HG02970 (cell line): ENCODE data around the gene HNRNPC.
"Not testable (repeated sequence)": the region's sequence is repeated elsewhere in the genome, so short reads cannot be mapped to it uniquely, and the experiment has no call there.

Source experiments
- ATAC-seq: cut with Tn5 transposase; IDR thresholded peaks from one replicate; pipeline ENCODE4 v1.9.1; 2021; ENCODE audit warnings: mild to moderate bottlenecking, moderate library complexity, moderate number of reproducible peaks; ENCODE audit not compliant: unreplicated experiment, low FRiP score

HNRNPC gene

DNA sequence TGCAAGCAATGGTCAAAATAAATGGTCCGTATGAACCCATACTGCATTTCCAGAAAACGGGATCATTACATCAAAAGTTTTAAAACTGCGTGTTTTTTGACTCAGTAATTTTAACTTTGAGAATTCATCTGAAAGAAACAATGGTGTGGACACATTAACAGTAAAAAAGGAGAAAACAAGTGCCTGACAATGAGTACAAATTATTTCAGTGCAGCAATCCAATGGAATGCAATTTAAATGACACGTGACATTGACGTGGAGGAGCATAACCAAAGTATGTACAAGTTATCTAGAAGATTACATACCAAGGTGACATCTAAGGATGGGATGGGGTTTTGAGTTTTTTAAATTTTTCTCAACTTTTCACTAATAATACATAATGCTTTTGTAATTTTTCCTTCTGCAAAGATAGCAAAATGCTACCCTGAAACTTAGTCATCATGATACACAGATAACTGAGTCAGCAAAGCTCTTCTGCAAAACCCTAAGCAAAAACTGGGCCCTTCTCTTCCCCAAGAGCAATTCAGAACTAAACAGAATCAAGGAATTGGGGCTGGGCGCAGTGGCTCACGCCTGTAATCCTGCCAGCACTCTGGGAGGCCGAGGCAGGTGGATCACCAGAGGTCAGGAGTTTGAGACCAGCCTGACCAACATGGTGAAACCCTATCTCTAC is 20.4 kb downstream of the HNRNPC start:
- ATAC-seq: no peak

DNA sequence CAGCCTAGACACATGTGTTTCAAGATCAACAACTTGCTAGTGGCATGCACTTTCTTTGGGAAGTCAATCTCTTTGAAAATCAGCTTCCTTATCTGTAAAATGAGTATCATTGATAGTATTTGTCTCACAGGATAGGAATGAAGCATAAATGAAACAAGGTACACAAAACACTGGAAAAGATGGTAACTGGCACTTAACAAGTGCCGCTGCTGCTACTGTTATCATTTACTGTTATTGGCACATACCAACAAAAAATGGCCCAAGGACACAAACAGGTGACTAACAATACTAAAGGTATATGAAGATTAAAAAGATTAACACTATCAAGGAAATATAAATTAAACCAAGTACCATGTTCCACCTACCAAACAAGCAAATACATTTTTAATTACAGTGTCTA is 20.9 kb downstream of the HNRNPC start:
- ATAC-seq: no peak

DNA sequence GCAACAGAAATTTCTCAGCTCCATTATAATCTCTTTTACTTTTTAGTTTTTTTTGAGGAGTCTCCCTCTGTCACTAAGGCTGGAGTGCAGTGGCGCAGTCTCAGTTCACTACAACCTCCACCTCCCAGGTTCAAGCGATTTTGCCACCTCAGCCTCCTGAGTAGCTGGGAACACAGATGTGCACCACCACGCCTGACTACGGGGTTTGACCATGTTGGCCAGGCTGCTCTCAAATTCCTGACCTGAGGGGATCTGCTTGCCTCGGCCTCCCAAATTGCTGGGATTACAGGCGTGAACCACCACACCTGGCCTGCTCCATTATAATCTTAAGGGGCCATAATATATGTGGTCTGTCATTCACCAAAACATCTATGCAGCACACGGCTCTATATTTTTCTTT is 23.4 kb downstream of the HNRNPC start:
- ATAC-seq: no peak

GRCh38 chr14:21244544-21244943 is 24.7 kb downstream of the HNRNPC start:
- no peak for ATAC-seq

- ATAC-seq: no peak
These were observed 27.9 kb downstream of the HNRNPC start for GRCh38 chr14:21241218-21241819.

DNA sequence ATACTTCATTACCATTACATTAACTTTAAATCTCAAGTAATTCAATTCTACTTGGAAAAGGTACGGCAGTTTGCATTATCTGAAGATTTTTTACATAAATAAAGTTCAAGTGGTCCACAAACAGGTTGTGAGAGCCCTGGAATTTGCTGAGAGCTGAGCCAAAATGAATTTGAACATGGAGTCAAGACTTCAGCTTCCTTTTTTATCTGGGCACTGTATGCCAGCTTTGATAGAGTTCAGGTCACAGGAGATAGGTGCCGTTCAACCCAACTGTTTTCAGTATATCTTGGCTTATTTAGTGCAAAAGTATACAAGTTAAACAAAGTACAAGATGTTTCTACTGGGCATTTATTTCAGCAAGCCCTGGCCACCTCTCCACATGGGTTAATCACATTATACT is 28.8 kb downstream of the HNRNPC start:
- no peak for ATAC-seq

DNA sequence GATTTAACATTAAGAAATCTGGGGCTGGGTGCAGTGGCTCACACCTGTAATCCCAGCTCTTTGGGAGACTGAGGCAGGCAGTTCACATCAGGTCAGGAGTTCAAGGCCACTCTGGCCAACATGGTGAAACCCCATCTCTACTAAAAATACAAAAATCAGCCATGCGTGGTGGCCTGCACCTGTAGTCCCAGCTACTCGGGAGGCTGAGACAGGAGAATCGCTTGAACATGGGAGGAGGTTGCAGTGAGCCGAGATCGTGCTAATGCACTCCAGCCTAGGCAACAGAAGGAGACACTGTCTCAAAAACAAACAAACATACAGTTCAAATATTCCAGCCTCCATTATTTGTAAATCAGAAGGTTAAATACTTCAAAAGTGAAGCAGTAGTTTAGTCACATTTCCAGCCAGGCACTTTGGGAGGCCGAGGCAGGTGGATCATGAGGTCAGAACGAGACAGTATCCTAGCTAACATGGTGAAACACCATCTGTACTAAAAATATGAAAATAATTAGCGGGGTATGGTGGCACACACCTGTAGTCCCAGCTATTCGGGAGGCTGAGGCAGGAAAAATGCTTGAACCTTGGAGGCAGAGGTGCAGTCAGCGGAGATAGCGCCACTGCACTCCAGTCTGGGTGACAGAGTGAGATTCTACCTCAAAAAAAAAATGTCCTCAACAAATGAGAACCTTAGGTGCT is 30.3 kb downstream of the HNRNPC start:
- ATAC-seq: no peak

- ATAC-seq: no peak
These were observed 32.1 kb downstream of the HNRNPC start for GRCh38 chr14:21236948-21237797.

GRCh38 chr14:21234112-21234511 is 35.1 kb downstream of the HNRNPC start:
- no peak for ATAC-seq

DNA sequence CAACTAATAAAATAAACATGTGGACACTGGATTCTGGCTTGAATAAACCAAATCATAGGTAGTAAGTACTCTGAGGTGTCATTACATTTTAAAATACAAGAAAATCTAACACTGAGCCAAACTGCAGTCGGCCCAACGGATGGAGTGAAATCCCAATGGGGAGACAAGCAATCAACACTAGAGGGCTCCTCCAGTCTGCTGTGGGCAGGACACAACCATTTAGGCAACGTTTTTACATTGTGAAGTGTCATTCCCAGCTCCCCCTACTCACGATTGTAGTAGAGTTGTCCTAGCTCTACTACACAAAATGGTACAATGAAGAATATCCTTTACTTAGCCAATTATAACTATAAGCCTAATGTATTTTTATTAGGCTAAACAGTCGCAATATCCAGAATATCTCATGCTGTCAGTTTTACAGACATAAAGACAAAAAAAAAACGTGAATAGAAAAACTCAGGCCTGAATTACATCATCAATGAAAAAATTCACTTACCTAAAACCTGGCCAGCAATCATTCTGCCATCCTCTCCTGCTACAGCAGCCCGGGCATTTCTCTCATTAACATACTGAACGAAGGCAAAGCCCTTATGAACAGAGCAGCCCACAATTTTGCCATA is 35.7 kb downstream of the HNRNPC start:
- ATAC-seq: no peak

DNA sequence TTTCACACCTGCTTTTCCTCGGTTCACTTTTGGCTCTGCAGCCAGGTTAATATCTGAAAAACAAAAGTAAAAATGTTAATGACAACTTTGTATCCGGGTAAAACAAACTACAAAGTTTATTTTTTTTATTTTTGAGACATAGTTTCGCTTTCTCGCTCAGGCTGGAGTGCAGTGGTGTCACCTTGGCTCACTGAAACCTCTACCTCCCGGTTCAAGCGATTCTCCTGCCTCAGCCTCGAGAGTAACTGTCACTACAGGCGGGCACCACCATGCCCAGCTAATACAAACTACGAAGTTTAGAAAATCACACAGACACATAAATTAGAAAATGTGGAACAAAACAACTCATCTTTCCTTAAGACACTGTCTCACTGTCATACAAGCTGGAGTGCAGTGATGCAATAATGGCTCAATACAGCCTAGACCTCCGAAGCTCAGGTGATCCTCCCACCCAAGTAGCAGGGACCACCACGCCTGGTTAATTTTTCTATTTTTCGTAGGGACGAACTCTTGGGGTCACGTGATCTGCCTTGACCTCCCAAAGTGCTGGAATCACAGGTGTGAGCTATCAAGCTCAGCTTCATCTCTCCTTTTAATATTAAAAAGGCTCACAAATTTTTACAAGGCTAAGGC is 38.1 kb downstream of the HNRNPC start:
- no peak for ATAC-seq

- ATAC-seq: no peak
These were observed 39.4 kb downstream of the HNRNPC start for GRCh38 chr14:21229821-21230220.

- no peak for ATAC-seq
These were observed 41.3 kb downstream of the HNRNPC start for GRCh38 chr14:21227981-21228380.

DNA sequence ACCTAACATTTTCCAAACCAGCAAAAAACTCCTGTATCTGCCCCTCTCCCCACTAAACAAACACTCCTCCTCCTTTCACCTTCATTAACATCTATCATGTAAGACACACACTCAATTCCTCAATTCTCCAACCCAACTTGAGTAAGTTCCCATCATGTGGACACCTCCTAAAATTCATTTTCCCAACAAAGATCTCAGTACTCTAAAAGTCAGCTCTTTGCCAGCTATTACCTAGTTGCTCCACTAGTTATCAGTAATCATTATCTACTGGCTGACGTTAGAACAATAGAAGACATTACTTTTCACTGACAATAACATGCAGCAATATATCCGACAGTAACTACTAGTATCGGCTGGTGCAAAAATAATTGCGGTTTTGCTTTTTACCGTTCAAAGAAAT is 42.1 kb downstream of the HNRNPC start:
- no peak for ATAC-seq

DNA sequence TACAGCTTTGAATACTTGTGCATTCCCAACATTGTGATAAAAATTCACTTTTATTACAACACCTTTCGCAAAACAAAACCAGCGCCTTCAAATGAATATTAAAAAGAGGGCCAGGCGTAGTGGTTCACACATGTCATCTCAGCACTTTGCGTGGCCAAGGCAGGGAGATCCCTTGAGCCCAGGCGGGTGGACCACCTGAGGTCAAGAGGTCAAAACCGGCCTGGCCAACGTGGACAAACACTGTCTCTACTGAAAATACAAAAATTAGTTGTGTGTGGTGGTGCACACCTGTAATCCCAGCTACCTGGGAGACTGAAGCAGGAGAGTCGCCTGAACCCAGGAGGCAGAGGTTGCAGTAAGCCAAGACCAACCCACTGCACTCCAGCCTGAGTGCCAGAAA is 42.8 kb downstream of the HNRNPC start:
- no peak for ATAC-seq

DNA sequence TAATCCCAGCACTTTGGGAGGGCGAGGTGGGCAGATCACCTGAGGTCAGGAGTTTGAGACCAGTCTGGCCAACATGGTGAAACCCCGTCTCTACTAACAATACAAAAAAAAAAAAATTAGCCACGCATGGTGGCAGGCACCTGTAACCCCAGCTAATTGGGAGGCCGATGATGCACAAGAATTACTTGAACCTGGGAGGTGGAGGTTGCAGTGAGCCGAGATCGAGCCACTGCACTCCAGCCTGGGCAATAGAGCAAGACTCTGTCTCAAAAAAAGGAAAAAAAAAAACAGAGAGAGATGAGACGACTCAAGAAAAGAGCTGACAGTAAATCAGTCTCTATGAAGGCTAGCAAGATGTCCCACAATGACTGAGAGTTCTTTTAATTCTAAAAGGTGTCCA is 44.1 kb downstream of the HNRNPC start:
- ATAC-seq: not testable (repeated sequence)

GRCh38 chr14:21220874-21221477 is 48.3 kb downstream of the HNRNPC start:
- ATAC-seq: no peak

DNA sequence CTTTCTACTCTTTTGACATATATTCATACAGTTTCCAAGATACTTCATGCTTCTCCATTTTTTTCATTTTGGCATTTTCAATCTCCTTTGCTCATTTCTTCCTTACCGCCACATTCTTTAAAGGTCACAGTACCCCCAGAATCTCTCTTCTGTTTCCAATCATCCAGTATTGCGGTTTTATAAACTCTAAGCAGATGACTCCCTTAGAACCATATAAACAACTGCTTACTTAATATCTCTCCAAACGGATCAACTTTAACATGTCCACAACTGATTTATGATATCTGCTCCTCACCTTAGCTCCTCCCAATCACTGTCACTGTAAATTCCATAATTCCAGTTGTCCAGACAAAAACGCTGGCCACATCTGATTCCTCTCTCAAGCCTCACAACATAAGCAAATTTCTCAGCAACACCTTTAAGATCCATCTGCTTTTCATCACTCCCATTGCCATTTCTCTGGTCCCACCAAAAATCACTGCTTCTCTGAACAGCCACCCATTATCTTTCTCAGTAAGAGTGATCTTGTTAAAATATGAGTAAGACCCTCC is 49.6 kb downstream of the HNRNPC start:
- ATAC-seq: no peak

DNA sequence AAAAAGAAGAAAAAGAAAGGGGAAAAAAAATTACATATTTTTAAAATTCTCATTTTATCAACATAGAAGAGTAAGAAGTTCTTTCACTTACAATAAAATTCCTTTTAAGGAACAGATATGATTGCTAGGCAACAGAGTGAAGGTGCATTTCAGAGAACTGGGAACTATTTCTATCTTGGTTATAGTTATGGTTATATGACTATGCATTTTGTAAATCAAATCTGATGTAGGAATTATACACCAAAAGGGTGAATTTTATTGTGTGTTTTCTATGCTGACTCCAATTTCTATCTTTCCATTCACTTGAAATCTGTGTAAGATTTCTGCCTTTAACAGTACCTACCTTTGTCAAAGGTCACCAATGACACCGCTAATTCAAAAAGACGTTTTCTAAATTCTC is 50.1 kb downstream of the HNRNPC start:
- no peak for ATAC-seq
